Activated T-cell treated with anti-CD3 and anti-CD28 coated beads for 1 hour (primary cell): Measurements from ENCODE around the gene IMPDH2.

Experiments
- DNase-seq: peaks from one replicate; pipeline ENCODE4 v3.0.0-alpha.2; 2020; ENCODE audit warnings: low read depth

IMPDH2 gene

GRCh38 chr3:48980295-48980694 lies 48.9 kb downstream of the IMPDH2 start:
- no peak for DNase-seq

- DNase-seq = no peak
Observed at GRCh38 chr3:48979451-48979850, 49.7 kb downstream of the IMPDH2 start.
